AML-193 (cell line): ENCODE measurements around the gene UBE2Q1.

Experiments used
- DNase-seq, 2 experiments: peaks; one replicate each; lab custom pipeline; 2025; lab: John Stamatoyannopoulos, UW

Gene UBE2Q1

DNA sequence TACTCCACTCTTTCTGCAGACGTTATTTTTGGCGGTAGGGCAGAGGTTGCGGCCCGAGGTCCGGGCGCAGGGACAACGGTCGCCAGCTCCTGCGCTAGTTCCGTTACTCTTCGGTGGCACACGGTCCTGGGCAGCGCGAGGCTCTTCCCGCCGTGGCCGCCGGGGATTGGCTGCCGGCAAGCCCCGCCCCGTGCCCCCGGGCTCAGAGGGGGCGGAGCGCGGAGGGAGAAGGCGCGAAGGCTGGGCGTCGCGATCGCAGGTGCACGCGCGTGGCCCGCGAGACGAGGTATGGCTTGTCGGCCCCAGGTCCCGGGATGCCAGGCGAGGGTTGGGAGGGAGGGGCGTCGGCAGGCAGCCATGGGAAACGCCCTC, 55.7 kb downstream of the UBE2Q1 start:
- no peak for DNase-seq

DNA sequence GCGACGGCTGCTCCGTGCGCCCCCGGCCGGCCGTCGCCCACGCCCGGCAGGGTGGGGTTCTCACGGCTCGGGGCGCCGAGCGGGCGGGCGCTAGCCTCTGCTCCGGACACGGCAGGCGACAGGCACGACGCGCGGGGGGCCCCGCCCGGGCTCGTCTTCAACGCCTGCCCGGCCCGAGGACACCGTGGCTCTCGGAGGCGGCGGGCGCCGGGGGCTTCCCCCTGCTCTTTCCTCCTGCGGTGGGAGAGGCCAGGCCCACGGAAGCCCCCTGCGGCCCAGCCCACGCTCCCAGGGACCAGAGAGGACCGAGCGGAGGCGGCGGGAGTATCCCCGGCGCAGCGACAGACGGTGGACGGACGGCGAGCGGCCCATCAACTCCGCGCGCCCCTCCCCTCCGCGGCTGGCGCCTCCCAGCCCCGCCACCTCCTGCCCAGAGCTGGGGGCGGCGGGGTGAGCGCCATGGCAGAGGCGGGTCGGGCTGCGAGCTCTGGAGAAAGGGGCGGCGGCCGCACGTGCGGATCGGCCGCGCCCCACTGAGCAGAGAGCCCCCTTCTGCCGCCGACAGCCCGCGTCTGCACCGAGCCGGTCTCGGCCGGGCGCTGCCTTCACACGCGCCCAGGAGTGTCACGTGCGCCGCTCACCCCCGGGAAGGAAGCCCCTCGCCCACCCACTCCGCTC, 56.3 kb downstream of the UBE2Q1 start, which contains the start of the genes SHE and TDRD10:
Gene SHE, minus strand, starts transcription at position 347 of the 678 bp plus-strand sequence. CDS start 386 bp downstream, outside the sequence.
Gene TDRD10, plus strand, starts transcription at position 154 of the 678 bp plus-strand sequence. CDS start 4,685 bp downstream, outside the sequence.
- no peak for DNase-seq

DNA sequence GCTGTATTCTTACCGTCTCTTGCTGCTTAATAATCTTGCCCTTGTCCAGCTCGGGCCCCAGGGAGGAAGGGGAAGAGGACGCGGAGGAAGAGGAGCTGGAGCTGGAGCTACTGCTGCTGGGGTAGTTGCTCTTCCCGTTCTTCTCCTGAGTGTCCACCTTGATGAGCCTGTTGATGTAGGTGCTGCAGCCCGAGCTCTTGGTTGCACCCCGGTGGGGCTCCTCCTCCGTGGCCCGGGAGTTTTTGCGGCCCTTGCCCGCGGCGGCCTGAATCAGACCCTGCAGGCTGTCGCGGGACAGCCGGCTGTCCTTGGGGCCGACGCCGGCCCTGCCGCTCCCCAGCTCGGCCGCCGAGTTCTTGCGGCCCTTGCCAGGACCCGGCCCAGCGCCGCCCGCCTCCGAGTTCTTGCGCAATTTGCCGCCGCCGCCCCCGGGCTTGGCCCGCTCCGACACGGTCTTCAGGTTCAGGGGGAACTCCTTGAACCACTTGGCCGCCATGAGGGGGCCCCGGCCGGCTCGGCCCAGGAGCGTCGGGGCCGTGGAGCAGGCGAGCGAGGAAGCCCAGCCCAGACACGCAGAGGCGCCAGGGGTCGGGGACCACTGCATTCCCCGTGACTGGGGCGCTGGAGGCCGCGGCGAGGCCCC, 56.9 kb downstream of the UBE2Q1 start:
- no peak for DNase-seq

DNA sequence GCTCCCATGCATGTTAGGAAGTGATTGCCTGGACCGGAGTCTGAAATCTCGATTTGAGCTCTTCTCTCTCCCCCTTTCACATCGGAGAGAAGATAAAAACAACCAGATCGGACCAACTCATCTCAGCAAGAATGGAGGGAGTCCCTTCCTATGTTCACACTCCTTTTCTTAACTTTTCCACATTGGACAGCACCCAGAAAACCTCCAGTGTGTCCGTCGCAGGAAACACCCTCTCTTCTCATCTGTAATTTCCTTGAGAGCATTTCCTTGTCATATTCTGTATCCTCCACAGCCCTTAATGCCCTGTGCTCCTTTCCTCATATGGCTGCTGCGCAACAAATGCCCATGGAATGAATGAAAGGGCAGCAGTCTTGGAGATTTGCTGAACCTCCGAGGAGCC, 57.9 kb downstream of the UBE2Q1 start:
- DNase-seq = no peak

DNA sequence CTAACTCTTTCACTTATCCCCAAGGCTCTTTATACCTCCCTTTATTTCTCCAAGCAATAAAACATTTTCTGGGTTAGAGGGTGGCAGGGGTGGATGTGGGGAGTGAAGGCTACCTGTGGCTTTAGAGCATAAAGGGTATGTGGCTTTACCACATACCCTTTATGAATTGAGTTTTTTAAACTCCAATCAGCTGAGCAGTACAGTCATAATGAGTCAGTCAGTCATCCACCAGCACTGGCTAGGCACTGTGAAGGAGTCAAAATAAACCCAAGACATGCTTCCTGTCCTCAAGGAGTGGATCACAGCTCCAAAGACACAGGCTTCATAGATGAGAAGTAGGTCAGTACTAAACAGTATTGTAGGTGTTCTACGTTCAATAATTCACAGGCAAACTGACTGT, 59.0 kb downstream of the UBE2Q1 start:
- no peak for DNase-seq
